GM23248 (cell line): ENCODE data around the gene PJA2.

Experiments used
- EZH2 ChIP-seq: fragments of 200-600 bp; sonication (generic); IDR thresholded peaks from 2 replicates; pipeline ENCODE4 v1.6.1; 2018; ENCODE audit warnings: antibody characterized with exemption, mild to moderate bottlenecking; ENCODE audit not compliant: insufficient read depth, poor library complexity, severe bottlenecking
- EZH2phosphoT487 ChIP-seq: fragments of 200-600 bp; sonication (generic); IDR thresholded peaks from 2 replicates; pipeline ENCODE4 v1.6.1; 2018; ENCODE audit warnings: antibody characterized with exemption, moderate library complexity, mild to moderate bottlenecking, low read depth; ENCODE audit not compliant: insufficient read depth

DNA sequence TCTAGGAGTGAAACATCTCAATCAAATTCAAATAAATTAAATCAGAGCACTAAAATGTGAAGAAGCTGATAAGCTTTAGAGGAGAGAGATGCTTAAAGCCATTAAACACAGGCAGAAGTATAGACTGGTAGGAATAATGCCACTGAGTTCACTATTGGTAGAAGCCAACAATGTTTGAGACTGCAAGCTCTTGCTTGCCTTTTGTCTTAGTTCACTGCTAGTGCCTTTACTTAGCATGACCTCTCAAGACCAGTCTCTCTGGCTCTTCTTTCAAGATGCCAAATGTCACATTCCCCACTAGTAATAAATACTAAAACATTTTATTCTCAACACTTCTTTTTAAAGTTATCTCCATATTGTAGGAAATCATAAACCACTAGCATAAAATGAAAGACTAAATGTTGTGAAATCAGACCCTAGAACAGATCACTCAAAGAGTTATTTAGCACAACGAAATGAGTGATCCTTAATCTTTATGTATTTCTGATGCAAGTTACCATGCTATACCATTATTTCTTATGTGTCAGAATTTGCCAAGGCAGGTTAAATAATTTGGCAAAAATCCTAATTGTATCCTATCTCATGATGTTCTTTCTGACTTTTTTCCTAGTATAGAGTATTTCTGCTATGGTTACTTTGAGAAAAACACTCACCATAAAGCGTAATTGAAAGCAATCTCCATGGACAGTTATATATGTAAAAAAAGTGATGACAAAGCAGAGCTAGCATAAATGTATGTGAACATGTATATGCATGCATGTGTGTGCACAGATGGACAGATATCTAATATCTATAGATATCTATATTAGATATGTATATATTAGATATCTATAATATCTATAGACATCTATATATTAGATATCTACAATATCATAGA is 57.5 kb downstream of the PJA2 start:
- TF ChIP-seq EZH2 (no peak), EZH2phosphoT487 (no peak)
